Measurements from ENCODE around the gene SCNN1B. TPM values are rescaled to one million over a fixed set of nuclear protein-coding genes. Genes with fewer than 3 reads are reported as not detected.

Gene SCNN1B
- total RNA-seq, 1 donor from 2014 or later: 38.3 TPM

DNA sequence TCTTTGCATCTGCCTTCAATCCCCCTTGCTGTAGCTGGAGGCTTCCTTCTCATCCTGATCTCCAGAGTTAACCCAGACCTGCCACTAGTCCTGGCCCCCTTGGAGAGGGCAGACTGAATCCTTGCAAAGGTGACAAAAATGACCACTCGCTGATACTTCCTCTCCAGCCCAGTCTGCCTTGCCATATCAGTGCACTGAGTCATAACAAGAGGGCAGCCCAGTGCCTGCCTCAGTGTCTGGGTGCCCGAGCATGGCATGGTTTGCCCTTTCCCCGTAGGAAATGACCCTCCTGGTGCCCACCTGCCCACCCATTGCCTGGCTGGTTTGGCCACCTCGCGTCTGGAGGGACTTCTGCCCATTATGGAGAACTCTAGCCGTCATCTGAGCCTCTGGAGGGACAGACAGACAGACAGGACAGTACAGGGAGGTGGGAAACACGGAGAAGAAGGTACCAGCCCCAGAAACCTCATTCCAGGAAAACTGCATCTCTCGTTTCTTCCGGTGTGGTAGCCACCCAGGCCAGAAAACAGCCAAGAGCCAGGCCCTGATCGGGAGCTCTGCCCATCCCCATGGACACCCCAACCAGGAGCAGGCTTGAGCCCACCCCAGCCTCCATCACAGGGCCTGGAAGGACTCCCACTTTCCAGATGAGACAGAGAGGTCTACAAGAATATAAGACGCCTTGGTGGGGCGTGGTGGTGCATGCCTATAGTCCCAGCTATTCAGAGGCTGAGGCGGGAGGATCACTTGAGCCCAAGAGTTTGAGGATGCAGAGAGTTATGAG, 71.5 kb downstream of the SCNN1B start:
- no peak overlapping the region for H3K4me3 ChIP-seq
- intact Hi-C loops (cut with DNase I): no loop called here
- ATAC-seq: no peak
- TF ChIP-seq, protein P1, sequence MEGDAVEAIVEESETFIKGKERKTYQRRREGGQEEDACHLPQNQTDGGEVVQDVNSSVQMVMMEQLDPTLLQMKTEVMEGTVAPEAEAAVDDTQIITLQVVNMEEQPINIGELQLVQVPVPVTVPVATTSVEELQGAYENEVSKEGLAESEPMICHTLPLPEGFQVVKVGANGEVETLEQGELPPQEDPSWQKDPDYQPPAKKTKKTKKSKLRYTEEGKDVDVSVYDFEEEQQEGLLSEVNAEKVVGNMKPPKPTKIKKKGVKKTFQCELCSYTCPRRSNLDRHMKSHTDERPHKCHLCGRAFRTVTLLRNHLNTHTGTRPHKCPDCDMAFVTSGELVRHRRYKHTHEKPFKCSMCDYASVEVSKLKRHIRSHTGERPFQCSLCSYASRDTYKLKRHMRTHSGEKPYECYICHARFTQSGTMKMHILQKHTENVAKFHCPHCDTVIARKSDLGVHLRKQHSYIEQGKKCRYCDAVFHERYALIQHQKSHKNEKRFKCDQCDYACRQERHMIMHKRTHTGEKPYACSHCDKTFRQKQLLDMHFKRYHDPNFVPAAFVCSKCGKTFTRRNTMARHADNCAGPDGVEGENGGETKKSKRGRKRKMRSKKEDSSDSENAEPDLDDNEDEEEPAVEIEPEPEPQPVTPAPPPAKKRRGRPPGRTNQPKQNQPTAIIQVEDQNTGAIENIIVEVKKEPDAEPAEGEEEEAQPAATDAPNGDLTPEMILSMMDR (IDR thresholded peaks at IDR 0.05): no peak
- H3K27ac ChIP-seq: no peak overlapping the region
- H3K9me3 ChIP-seq: no peaks in the 10 kb centered on the region
- DNase-seq: no peak
- H3K4me1 ChIP-seq: no peaks in the 10 kb centered on the region
- H3K27me3 ChIP-seq (ENCODE audit: low read depth): no peaks in the 10 kb centered on the region
- H3K36me3 ChIP-seq: no peaks in the 10 kb centered on the region

DNA sequence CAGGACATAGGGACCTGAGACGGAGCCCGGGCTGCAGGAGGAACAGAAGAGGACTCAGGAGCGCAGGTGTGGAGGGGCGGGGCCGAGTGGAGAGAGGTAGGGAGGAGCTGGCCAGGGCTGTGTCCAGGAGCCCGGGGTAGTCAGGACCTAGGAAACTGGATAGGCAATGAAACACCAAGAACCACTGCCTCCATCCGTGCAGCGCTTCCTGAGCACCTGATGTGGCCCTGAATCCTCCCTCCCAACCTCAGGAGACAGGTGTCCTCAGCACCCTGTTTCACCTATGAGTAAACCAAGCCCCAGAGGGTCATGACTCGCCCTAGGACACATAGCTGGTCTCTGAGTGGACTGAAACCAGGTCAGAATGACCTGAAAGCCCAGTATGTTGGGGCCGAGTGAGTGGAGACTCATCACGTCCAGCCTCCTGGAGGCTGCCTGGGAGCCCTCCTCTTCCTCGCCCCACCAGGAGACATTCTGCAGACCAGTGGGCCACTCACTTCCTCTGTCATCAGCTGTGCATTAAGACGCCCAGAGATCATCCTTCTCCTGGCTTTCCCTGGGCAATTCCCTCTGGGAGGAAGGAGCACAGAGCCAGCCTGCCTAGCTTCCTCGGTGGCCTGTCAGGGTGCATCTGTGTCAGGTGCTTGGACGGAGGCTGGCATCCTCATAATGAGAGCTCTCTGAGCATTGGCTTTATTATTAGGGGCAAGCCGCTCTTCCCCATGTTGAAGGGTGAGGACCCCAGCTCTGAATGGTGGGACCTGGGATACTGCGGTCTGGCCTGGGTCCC, 72.8 kb downstream of the SCNN1B start:
- Histone ChIP-seq H3K9me3 (no peaks in the 10 kb centered on the region), H3K4me1 (no peaks in the 10 kb centered on the region), H3K27ac (no peak overlapping the region), H3K36me3 (no peaks in the 10 kb centered on the region), H3K27me3 (ENCODE audit: low read depth) (no peaks in the 10 kb centered on the region), H3K4me3 (no peak overlapping the region)
- DNase-seq (peak; percentile 68), ATAC-seq (peak; percentile 77 to 81)
- intact Hi-C loops (cut with DNase I): no loop called here
- TF ChIP-seq, protein P1 (IDR thresholded peaks at IDR 0.05): no peak

DNA sequence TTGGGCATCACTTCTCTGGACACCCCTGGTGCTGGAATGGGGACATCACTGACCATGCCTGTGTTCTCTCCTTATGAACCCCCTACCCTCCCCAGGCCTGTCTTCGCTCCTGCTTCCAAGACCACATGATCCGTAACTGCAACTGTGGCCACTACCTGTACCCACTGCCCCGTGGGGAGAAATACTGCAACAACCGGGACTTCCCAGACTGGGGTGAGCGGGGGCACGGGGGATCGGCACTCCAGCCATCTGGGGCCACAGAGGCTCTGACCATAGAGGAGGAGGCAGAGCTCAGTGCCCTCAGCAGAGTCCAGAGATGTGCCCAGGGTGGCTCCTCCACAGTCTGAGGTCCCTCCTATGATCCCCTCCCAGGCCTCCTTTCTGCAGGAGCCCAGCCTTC, 73.5 kb downstream of the SCNN1B start:
- H3K36me3 ChIP-seq: no peaks in the 10 kb centered on the region
- TF ChIP-seq, protein P1 (IDR thresholded peaks at IDR 0.05): no peak
- H3K27ac ChIP-seq: no peak overlapping the region
- intact Hi-C loops (cut with DNase I): no loop called here
- ATAC-seq: no peak
- no peaks in the 10 kb centered on the region for H3K27me3 ChIP-seq (ENCODE audit: low read depth)
- H3K4me1 ChIP-seq: no peaks in the 10 kb centered on the region
- H3K4me3 ChIP-seq: no peak overlapping the region
- H3K9me3 ChIP-seq: no peaks in the 10 kb centered on the region
- no peak for DNase-seq

DNA sequence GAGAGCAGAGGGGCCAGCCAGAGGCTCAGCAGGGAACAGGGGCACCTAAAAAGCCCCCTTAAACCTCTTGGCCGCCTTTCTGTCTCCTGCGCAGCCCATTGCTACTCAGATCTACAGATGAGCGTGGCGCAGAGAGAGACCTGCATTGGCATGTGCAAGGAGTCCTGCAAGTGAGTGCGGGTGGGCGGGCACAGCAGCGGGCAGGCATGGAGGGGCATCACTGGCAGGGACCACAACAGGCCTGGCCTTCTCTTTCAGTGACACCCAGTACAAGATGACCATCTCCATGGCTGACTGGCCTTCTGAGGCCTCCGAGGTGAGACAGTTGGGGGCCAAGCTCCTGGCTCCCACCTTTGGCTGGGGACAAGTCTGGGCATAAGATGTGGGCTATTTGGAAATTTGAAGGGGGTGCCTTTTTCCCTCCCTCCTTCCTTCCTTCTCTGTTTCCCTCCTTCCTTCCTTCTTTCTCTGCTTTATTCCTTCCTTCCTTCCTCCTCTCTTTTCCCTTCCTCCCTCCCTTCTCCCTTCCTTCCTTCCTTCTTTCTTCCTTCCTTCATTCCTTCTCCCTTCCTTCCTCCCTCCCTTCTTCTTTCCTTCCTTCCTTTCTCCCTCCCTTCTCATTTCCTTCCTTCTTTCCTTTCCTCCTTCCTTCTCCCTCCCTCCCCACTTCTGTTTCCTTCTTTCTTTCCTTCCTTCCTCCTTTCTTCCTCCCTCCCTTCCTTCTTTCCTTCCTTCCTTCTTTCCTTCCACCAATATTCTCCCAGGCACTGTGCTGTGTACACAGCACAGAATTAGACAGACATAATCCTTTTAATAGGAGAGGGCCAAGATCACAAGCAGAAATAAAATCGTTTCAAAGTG, 75.2 kb downstream of the SCNN1B start:
- Histone ChIP-seq H3K4me1 (no peaks in the 10 kb centered on the region), H3K27ac (no peak overlapping the region), H3K9me3 (no peaks in the 10 kb centered on the region), H3K4me3 (no peak overlapping the region), H3K27me3 (ENCODE audit: low read depth) (no peaks in the 10 kb centered on the region), H3K36me3 (no peaks in the 10 kb centered on the region)
- DNase-seq: peak; percentile 9
- intact Hi-C loops (cut with DNase I): no loop called here
- ATAC-seq: no peak
- TF ChIP-seq, protein P1 (IDR thresholded peaks at IDR 0.05): no peak

DNA sequence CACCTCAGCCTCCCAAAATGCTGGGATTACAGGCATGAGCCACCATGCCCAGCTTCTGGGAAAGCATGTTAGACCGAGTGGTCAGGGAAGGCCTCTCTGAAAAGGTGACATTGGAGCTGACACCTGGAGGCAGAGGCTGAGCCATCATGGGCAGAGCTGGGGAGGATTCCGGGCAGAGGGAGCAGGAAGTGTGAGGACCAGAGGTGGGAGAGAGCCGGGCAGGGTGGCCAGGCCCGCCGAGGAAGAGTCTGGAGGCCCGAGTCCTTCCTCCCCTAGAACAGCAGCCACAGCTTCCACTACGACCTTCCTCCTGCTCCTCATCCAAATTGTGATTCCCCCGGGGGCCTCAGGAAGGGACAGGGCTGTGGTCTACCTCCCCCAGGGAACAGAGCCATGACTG, 76.2 kb downstream of the SCNN1B start:
- Histone ChIP-seq H3K4me1 (no peaks in the 10 kb centered on the region), H3K27me3 (ENCODE audit: low read depth) (no peaks in the 10 kb centered on the region), H3K4me3 (no peak overlapping the region), H3K9me3 (no peaks in the 10 kb centered on the region), H3K36me3 (no peaks in the 10 kb centered on the region), H3K27ac (no peak overlapping the region)
- intact Hi-C loops (cut with DNase I): no loop called here
- no peak for ATAC-seq
- TF ChIP-seq, protein P1 (IDR thresholded peaks at IDR 0.05): no peak
- peak; percentile 27 for DNase-seq

Data from lower lobe of right lung (tissue), 2 donors.